Esophagus (tissue), 2 donors: ENCODE results near the gene SNX21. TPM values are rescaled to one million over a fixed set of nuclear protein-coding genes. Genes with fewer than 3 reads are reported as not detected.

Experiments
- H3K27ac ChIP-seq, 2 donors: one replicate each; pipeline ENCODE4 v1.5.1; 2013; ENCODE audit warnings: low read depth in 2 of 2, mild to moderate bottlenecking in 2 of 2, inconsistent platforms in 1 of 2, low read length in 1 of 2, moderate library complexity in 1 of 2
- H3K27me3 ChIP-seq, 2 donors: one replicate each; pipeline ENCODE4 v1.6.1; 2013; ENCODE audit warnings: low read length in 2 of 2, control low read depth in 1 of 2, mild to moderate bottlenecking in 1 of 2; ENCODE audit not compliant: insufficient read depth in 2 of 2, control insufficient read depth in 1 of 2
- H3K36me3 ChIP-seq, 2 donors: one replicate each; pipeline ENCODE4 v1.6.1; 2013; ENCODE audit warnings: low read length in 1 of 2; ENCODE audit not compliant: control insufficient read depth in 2 of 2, insufficient read depth in 2 of 2
- H3K4me1 ChIP-seq, 2 donors: one replicate each; pipeline ENCODE4 v1.6.1; 2013; ENCODE audit warnings: low read length in 1 of 2; ENCODE audit not compliant: control insufficient read depth in 2 of 2, insufficient read depth in 2 of 2
- H3K4me3 ChIP-seq, 2 donors: one replicate each; pipeline ENCODE4 v1.5.1; 2013; ENCODE audit warnings: low read length in 2 of 2, mild to moderate bottlenecking in 2 of 2, low read depth in 1 of 2, moderate library complexity in 1 of 2
- H3K9me3 ChIP-seq, 2 donors: one replicate each; pipeline ENCODE4 v1.6.1; 2013; ENCODE audit warnings: mild to moderate bottlenecking in 2 of 2, low read depth in 1 of 2, low read length in 1 of 2, moderate library complexity in 1 of 2; ENCODE audit not compliant: control insufficient read depth in 2 of 2, insufficient read depth in 1 of 2
- WGBS, 2 donors: extraction: QIAGEN DNeasy Blood & Tissue Kit; methylation state at CpG; one replicate each; pipeline ENCODE4 v1.1.7; 2013; 5-methylcytosine and 5-hydroxymethylcytosine counted together
- polyA plus RNA-seq, 2 donors: library from polyadenylated mRNA; stranded (reverse); fragments of 200-250 nt; gene quantifications; one replicate each; pipeline ENCODE4 v1.2.3, GENCODE V29; 2013
- donor health status: healthy with polysubstance abuse.
- donor health status: Bipolar disorder and iron deficiency.

SNX21 gene
- polyA plus RNA-seq, 2 donors = 9.3 to 25.8 TPM

- H3K27ac ChIP-seq = peak overlapping the region; percentile 85 to 93
- WGBS, 2 donors = 3 to 6% methylated on average over 55 to 71 of the region's 71 CpGs
- H3K27me3 ChIP-seq = no peaks in the 10 kb centered on the region
- no peaks in the 10 kb centered on the region for H3K9me3 ChIP-seq
- H3K4me3 ChIP-seq = peak overlapping the region; percentile 68 to 70
- peaks cover 3 to 12% of the 10 kb centered on the region in 2 donors for H3K4me1 ChIP-seq
- H3K36me3 ChIP-seq = no peaks in the 10 kb centered on the region
Observed at GRCh38 chr20:45833883-45834796, 541 bp downstream of the SNX21 start.

DNA sequence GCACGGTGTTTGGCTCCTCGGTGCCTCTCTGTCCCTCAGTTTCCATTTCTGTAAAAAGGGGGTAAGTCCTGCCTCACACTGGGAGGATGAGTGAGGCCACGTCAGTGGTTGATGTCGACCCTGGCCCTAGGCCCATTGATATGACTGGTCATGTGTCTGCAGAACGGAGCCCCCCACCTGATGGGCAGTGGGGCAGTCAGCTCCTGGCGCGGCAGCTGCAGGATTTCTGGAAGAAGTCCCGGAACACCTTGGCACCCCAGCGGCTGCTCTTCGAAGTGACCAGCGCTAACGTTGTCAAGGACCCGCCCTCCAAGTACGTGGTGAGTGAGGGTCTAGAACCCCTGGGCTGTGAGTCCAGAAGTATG, 1.2 kb downstream of the SNX21 start:
- no peaks in the 10 kb centered on the region for H3K9me3 ChIP-seq
- H3K4me3 ChIP-seq = peak overlapping the region; percentile 68 to 70
- whole genome bisulfite sequencing, 2 donors = 71 to 72% methylated on average over 14 of the region's 14 CpGs
- no peaks in the 10 kb centered on the region for H3K27me3 ChIP-seq
- H3K27ac ChIP-seq = peak overlapping the region; percentile 85 to 93
- H3K4me1 ChIP-seq = peaks cover 3 to 12% of the 10 kb centered on the region in 2 donors
- H3K36me3 ChIP-seq = no peaks in the 10 kb centered on the region

DNA sequence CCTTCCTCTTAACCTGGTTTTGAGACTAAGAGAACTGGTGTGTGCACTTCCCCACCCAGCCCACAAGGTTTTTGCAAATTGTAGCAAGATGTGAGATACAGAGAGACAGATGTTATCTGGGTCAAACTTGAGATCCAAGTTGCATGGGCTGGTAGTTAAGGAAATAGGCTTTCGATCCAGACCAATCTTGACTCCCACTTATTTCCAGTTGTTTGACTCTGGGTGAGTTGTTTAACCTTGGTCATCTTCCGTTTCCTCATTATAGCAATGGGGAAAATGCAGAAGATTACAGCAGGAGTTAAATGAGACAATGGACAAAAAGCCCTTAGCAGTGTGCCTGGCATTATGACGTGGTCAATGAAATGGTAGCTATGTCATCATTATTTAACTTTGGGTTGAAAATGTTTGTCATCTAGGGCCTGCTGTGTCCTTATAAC, 1.7 kb downstream of the SNX21 start:
- Histone ChIP-seq H3K27me3 (no peaks in the 10 kb centered on the region), H3K9me3 (no peaks in the 10 kb centered on the region), H3K36me3 (peaks cover 0 to 1% of the 10 kb centered on the region in 2 donors), H3K27ac (peak overlapping the region; percentile 20 to 80), H3K4me1 (peaks cover 3 to 12% of the 10 kb centered on the region in 2 donors), H3K4me3 (peak overlapping the region in 1 of 2 donors; percentile 70)
- 60 to 63% methylated on average over 3 of the region's 3 CpGs for WGBS, 2 donors

GRCh38 chr20:45835825-45836224, 2.2 kb downstream of the SNX21 start:
- 61 to 75% methylated on average over 5 of the region's 5 CpGs for WGBS, 2 donors
- Histone ChIP-seq H3K27ac (peak overlapping the region; percentile 20 to 80), H3K36me3 (peaks cover 0 to 6% of the 10 kb centered on the region in 2 donors), H3K27me3 (no peaks in the 10 kb centered on the region), H3K4me1 (peaks cover 3 to 13% of the 10 kb centered on the region in 2 donors), H3K4me3 (peak overlapping the region in 1 of 2 donors; percentile 35), H3K9me3 (no peaks in the 10 kb centered on the region)

GRCh38 chr20:45836841-45837240, 3.2 kb downstream of the SNX21 start:
- Histone ChIP-seq H3K4me3 (peak overlapping the region in 1 of 2 donors; percentile 4), H3K36me3 (peaks cover 6 to 15% of the 10 kb centered on the region in 2 donors), H3K27ac (peak overlapping the region in 1 of 2 donors; percentile 38), H3K27me3 (no peaks in the 10 kb centered on the region), H3K9me3 (no peaks in the 10 kb centered on the region), H3K4me1 (peaks cover 3 to 14% of the 10 kb centered on the region in 2 donors)
- WGBS, 2 donors = 26 to 29% methylated on average over 1 of the region's 1 CpG

DNA sequence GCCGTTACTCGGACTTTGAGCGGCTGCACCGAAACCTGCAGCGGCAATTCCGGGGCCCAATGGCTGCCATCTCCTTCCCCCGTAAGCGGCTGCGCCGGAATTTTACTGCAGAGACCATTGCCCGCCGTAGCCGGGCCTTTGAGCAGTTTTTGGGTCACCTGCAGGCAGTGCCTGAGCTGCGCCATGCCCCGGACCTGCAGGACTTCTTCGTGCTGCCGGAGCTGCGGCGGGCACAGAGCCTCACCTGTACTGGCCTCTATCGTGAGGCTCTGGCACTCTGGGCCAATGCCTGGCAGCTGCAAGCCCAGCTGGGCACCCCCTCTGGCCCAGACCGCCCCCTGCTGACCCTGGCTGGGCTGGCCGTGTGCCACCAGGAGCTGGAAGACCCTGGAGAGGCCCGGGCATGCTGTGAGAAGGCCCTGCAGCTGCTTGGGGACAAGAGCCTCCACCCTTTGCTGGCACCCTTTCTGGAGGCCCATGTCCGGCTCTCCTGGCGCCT, 7.2 kb downstream of the SNX21 start:
- Histone ChIP-seq H3K4me1 (peaks cover 0 to 5% of the 10 kb centered on the region in 2 donors), H3K4me3 (no peak overlapping the region), H3K27me3 (no peaks in the 10 kb centered on the region), H3K9me3 (no peaks in the 10 kb centered on the region), H3K27ac (no peak overlapping the region), H3K36me3 (peaks cover 12 to 35% of the 10 kb centered on the region in 2 donors)
- 89% methylated on average over 25 of the region's 25 CpGs for WGBS, 2 donors

DNA sequence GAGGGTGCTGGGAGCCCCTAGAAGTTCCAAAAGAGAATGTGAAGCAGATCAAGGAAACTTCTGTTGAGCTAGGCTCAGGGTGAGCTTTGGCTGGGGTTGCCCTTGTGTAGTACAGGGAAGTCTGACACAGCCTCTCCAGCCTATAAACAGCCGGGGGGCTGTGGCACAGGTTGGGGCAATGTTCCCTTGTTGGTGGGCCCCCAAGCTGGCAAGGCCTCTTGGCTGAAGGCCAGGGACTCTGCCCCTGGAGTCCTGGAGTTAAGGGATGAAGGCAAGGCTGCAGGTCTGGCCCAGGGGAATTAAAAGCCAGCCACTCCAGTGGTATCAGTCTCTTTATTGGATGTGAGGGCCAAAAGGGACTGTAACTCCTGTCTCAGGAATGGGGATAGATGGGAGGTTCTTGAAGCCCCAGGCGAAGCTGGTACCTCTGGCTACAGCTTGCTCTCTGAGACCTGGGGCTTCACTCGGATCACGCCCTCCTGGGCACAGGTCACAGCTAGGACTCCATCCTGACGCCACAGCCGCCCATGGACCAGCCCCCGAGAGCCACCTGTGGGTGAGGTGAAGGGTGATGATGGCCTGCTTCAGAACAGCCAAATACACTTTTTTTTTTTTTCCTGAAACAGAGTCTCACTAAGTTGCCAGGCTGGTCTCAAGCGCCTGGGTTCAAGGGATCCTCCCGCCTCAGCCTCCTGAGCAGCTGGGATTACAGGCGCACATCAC, 8.0 kb downstream of the SNX21 start:
- Histone ChIP-seq H3K4me1 (peaks cover 0 to 2% of the 10 kb centered on the region in 2 donors), H3K27ac (peak overlapping the region in 1 of 2 donors; percentile 47), H3K36me3 (peaks cover 16 to 35% of the 10 kb centered on the region in 2 donors), H3K4me3 (no peak overlapping the region), H3K9me3 (no peaks in the 10 kb centered on the region), H3K27me3 (no peaks in the 10 kb centered on the region)
- WGBS, 2 donors = 92% methylated on average over 10 of the region's 10 CpGs

- Histone ChIP-seq H3K27ac (peak overlapping the region in 1 of 2 donors; percentile 25), H3K4me3 (no peak overlapping the region), H3K36me3 (peaks cover 16 to 35% of the 10 kb centered on the region in 2 donors), H3K4me1 (peaks cover 0 to 2% of the 10 kb centered on the region in 2 donors), H3K27me3 (no peaks in the 10 kb centered on the region), H3K9me3 (no peaks in the 10 kb centered on the region)
- 59 to 70% methylated on average over 5 of the region's 5 CpGs for WGBS, 2 donors
Observed at GRCh38 chr20:45842169-45842812, 8.7 kb downstream of the SNX21 start.

DNA sequence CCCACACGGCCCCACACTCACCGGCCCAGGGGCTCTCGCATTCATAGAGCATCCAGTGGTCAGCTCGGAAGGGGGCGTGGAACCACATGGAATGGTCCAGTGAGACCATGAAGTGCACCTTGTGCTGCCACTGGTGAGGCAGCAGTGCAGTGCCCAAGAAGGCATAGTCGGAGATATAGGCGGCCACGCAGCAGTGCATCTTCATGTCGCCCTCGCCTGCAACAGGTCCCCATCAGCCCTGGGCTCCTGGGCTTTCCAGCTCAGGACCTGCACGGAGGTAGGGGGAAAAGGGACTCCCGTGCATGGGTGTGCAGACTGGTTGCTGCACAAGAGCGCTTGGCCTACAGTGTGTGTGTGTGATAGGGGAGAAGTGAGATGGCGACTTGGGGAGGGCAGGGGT, 9.9 kb downstream of the SNX21 start:
- H3K36me3 ChIP-seq = peaks cover 16 to 39% of the 10 kb centered on the region in 2 donors
- no peak overlapping the region for H3K27ac ChIP-seq
- WGBS, 2 donors = 90 to 93% methylated on average over 14 of the region's 14 CpGs
- H3K9me3 ChIP-seq = no peaks in the 10 kb centered on the region
- H3K27me3 ChIP-seq = no peaks in the 10 kb centered on the region
- H3K4me1 ChIP-seq = peaks cover 0 to 2% of the 10 kb centered on the region in 2 donors
- no peak overlapping the region for H3K4me3 ChIP-seq
